ENCODE results near the gene DPEP1.

GRCh38 chr16:89598199-89598598 is 15.2 kb upstream of the DPEP1 start:
- TF ChIP-seq CTCF (IDR thresholded peaks at IDR 0.05) (no peak), EZH2 (IDR thresholded peaks at IDR 0.05; ENCODE audit: borderline replicate concordance, insufficient read depth, low read depth, low read length, poor library complexity, severe bottlenecking) (no peak)
